Astrocyte of the cerebellum (primary cell): Measurements from ENCODE around the gene GP1BB.
A peak's percentile ranks its signal among the peaks of the same experiment; 100 is the strongest.

Source experiments
- DNase-seq: peaks from one replicate; pipeline ENCODE4 v3.0.0-alpha.2; 2011; ENCODE audit warnings: low read depth
- H3K4me3 ChIP-seq: 2 replicates; pipeline ENCODE4 v1.5.1; 2011; ENCODE audit warnings: mild to moderate bottlenecking, low read depth, low read length, moderate library complexity
- in situ Hi-C: cut with HindIII; loops from 2 replicates; pipeline ENCODE4 v1.10.0; 2017; ENCODE audit warnings: low sequenced_read_pairs
- TF ChIP-seq, protein P1 (sequence below): IDR thresholded peaks from 2 replicates; pipeline ENCODE4 v1.5.1; 2012; ENCODE audit warnings: low read length, low read depth, moderate library complexity, mild to moderate bottlenecking; ENCODE audit errors: missing control alignments

Gene GP1BB

DNA sequence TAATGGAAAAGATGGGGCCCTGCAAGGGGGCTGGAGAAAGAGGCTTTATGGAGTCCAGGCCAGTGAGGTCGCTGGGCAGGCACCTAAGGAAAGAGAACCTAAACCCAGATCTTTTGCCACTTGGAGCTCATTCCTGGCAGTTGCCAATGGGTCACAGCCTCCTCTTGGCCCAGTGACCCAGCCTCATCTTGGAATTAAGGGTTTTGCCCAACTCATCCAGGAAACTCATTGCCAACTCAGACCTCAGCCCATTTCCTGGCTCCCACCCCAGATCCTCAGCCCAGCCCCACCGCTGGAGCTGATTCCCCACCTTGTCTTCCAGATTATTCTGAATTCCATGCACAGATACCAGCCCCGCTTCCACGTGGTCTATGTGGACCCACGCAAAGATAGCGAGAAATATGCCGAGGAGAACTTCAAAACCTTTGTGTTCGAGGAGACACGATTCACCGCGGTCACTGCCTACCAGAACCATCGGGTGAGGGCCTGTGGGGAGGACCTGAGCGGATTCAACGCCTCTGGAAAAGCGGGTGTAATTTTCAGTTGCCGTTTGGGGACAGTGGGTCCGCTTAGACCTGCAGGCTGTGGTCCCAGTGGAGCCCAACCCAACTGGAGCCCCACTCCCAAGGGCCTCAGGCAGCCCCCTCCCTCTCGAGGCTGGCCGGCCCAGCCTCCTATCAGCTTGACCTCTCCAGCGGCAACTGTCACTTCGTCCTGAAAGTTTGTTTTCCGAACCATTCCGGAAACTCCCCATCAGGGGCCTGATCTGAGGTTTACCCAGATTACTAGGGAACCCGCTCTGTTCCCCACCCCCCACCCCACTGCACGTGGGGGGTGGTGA is 41.5 kb downstream of the GP1BB start:
- no peak for DNase-seq
- in situ Hi-C loops = no loop called here
- TF ChIP-seq, protein P1, sequence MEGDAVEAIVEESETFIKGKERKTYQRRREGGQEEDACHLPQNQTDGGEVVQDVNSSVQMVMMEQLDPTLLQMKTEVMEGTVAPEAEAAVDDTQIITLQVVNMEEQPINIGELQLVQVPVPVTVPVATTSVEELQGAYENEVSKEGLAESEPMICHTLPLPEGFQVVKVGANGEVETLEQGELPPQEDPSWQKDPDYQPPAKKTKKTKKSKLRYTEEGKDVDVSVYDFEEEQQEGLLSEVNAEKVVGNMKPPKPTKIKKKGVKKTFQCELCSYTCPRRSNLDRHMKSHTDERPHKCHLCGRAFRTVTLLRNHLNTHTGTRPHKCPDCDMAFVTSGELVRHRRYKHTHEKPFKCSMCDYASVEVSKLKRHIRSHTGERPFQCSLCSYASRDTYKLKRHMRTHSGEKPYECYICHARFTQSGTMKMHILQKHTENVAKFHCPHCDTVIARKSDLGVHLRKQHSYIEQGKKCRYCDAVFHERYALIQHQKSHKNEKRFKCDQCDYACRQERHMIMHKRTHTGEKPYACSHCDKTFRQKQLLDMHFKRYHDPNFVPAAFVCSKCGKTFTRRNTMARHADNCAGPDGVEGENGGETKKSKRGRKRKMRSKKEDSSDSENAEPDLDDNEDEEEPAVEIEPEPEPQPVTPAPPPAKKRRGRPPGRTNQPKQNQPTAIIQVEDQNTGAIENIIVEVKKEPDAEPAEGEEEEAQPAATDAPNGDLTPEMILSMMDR = no peak
- no peak overlapping the region for H3K4me3 ChIP-seq

DNA sequence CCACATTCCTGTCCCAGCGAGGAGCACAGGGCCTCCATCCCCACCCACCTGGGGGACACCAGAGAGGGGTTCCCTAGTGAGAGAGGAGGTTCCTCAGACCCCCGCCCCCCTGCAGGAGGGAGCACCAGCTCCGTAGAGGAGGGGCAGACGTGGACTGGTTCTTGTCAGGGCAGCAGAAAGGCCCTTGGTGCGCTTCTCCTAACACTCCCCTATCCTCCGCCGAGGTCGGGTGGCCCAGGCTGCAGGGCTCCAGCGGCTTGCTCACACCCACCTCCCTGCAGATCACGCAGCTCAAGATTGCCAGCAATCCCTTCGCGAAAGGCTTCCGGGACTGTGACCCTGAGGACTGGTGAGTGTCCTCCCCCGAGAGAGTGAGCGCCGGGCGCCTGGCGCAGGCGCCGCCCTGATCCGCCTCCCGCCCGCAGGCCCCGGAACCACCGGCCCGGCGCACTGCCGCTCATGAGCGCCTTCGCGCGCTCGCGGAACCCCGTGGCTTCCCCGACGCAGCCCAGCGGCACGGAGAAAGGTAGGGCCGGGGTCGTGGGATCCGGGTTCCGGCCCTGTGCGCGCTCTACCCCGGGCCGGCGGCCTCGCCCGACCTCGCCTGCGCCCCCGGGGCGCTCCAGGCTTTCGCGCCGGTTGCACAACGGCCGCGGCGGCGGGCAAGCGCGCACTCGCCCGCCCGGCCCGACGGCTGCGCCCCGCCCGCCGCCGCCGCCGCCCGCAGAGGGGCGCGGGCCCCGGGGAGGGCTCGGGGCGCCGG is 42.3 kb downstream of the GP1BB start:
- in situ Hi-C loops = no loop called here
- TF ChIP-seq, protein P1 = no peak
- no peak for DNase-seq
- no peak overlapping the region for H3K4me3 ChIP-seq

DNA sequence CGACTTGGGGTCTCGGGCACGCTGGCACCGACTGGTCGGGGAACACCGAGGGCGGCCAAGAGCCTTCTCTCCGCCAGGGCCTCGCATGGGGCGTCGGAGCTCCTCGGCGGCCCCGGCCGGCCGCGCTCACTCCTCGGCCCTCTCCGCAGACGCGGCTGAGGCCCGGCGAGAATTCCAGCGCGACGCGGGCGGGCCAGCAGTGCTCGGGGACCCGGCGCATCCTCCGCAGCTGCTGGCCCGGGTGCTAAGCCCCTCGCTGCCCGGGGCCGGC is 42.8 kb downstream of the GP1BB start:
- no peak overlapping the region for H3K4me3 ChIP-seq
- no peak for DNase-seq
- in situ Hi-C loops = no loop called here
- TF ChIP-seq, protein P1 = no peak

DNA sequence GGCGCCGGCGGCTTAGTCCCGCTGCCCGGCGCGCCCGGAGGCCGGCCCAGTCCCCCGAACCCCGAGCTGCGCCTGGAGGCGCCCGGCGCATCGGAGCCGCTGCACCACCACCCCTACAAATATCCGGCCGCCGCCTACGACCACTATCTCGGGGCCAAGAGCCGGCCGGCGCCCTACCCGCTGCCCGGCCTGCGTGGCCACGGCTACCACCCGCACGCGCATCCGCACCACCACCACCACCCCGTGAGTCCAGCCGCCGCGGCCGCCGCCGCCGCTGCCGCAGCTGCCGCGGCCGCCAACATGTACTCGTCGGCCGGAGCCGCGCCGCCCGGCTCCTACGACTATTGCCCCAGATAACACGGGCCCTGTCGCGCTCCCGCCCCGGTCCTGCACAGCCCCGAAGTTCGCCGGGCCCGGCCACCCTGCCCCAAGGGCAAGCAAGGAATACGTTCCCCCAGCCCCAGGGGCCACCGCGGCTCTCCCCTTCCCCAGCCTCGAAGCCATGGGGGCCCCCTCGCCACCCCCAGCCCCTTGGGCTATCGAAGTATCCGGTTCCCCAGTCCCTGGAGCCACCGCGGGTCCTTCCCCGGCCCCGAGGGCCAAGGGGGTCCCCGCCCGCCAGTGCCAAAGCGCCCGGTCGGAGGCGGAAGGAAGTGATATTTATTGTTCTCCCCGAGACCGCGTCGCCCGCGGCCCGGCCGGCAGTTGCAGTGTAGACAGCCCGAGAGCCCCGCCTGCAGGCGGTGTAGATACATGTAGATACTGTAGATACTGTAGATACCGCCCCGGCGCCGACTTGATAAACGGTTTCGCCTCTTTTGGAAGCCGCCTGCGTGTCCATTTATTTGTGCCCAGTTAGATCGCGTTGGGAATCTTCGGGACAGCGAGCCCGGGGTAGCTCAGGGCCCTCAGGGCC is 43.4 kb downstream of the GP1BB start:
- in situ Hi-C loops = no loop called here
- no peak overlapping the region for H3K4me3 ChIP-seq
- TF ChIP-seq, protein P1 = peak; percentile 19
- DNase-seq = no peak

DNA sequence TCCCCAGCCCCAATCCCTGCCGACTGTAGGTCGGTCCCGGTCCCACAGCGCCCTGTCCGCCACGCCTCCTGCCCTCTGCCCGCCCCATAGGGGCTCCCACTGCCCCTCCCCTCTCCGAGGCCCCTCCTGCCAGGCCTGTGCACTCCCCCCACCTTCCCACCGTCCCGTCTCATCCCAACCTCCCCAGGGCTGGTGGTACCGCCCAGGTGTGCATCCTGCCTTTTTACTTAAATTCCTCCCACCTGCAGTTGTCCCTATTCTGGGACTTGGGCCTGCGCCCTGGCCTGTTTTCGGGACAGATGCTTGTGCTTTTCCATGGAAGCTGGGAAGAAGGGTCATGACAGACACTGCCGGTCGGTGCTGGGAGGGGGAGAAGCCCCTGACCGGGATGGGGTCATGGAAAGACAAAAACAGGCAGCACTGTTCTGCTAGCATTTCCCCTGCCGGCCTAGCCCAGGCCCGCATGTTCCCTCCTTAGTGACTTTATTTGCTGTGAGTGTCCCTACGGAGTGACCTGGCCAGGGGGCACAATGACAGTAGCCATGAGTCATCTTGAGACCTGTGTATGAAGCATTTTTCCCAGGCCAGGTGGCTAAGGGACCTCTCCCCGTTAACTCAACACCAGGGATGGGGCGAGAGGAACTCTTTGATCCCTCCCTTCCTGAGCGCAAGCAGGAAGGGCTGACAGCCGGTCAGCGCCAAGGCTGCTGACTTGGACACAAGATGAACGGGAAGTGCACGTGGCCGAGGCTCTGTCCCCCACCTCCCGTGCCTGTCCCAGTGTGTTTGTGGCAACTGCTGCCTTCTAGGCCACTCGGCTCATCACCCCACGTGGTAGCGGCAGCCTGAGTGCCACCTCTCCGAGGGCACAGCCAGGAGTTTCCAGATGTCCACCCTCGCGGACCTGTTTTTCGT is 44.3 kb downstream of the GP1BB start:
- TF ChIP-seq, protein P1 = no peak
- no peak overlapping the region for H3K4me3 ChIP-seq
- in situ Hi-C loops = no loop called here
- no peak for DNase-seq

DNA sequence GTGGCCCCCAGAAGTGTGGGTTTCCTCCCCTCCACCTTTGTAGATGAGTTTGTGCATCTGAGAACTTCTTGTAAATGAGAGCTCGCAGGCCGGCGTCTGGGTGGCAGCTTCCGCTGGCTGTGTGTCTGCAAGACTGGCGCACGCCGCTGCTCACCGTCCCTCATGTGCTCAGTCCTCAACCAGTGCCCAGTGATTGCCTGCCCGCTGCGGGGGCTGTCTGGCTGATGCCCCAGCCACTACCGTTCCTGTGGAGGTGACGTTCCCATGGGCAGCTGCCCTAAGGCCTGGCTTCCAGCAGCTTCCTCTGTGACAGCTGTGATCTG is 46.0 kb downstream of the GP1BB start:
- TF ChIP-seq, protein P1 = no peak
- H3K4me3 ChIP-seq = no peak overlapping the region
- in situ Hi-C loops = no loop called here
- DNase-seq = no peak
